ENCODE results near the gene DMGDH. TPM values are rescaled to one million over a fixed set of nuclear protein-coding genes. Genes with fewer than 3 reads are reported as not detected.

DMGDH gene
- total RNA-seq, 1 experiment from 2014 or later = not detected

DNA sequence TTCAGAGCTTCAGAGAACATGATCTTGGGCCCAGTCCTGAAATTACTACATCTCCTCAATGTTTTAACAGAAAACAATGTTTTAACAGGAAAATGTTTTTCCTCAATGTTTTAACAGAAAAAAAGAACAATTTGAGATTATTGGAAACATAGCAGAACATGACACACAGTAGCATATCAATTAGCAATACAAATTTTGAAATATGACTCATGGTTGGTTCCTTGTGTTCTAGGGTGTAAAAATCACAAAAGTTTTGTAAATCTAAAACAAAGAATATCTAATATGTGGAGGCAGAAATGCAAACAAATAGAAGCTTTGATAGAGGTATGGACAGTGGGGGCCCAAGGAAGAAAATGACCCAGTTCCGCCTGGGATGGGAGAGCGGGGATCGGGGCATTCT is 61.6 kb downstream of the DMGDH start:
- DNase-seq = no peak
- no peak overlapping the region for H3K56ac ChIP-seq (ENCODE audit: insufficient read length, low read depth, low read length)
- no peak overlapping the region for H3K4ac ChIP-seq (ENCODE audit: low read depth, low read length)
- H3K18ac ChIP-seq (ENCODE audit: insufficient read length, low read depth, low read length) = no peak overlapping the region
- H2BK12ac ChIP-seq (ENCODE audit: insufficient read length, low read depth, low read length) = no peak overlapping the region
- no peak overlapping the region for H2BK15ac ChIP-seq (ENCODE audit: low read depth, low read length)
- no peak overlapping the region for H2AFZ ChIP-seq (ENCODE audit: low read length)
- no peaks in the 10 kb centered on the region for H3K4me1 Mint-ChIP-seq
- TF ChIP-seq, protein P1, sequence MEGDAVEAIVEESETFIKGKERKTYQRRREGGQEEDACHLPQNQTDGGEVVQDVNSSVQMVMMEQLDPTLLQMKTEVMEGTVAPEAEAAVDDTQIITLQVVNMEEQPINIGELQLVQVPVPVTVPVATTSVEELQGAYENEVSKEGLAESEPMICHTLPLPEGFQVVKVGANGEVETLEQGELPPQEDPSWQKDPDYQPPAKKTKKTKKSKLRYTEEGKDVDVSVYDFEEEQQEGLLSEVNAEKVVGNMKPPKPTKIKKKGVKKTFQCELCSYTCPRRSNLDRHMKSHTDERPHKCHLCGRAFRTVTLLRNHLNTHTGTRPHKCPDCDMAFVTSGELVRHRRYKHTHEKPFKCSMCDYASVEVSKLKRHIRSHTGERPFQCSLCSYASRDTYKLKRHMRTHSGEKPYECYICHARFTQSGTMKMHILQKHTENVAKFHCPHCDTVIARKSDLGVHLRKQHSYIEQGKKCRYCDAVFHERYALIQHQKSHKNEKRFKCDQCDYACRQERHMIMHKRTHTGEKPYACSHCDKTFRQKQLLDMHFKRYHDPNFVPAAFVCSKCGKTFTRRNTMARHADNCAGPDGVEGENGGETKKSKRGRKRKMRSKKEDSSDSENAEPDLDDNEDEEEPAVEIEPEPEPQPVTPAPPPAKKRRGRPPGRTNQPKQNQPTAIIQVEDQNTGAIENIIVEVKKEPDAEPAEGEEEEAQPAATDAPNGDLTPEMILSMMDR (conservative IDR thresholded peaks at IDR 0.05) = no peak
- no peaks in the 10 kb centered on the region for H3K9me3 ChIP-seq (ENCODE audit: control insufficient read depth, low read depth, low read length)
- no peak overlapping the region for H3T11ph ChIP-seq (ENCODE audit: low read length)
- no peak overlapping the region for H4K8ac ChIP-seq (replicated peaks; ENCODE audit: insufficient read length, low read depth, low read length)
- H3K23ac ChIP-seq (ENCODE audit: insufficient read length, low read depth, low read length) = no peak overlapping the region
- no peak overlapping the region for H3K27ac Mint-ChIP-seq
- H3K14ac ChIP-seq (ENCODE audit: insufficient read depth, low read length) = no peak overlapping the region
- no peaks in the 10 kb centered on the region for H3K4me1 ChIP-seq (ENCODE audit: insufficient read depth, low read length)
- no peak overlapping the region for H3K9ac ChIP-seq (ENCODE audit: extremely low read depth, insufficient read length, low read length)
- peaks cover 1 to 2% of the 10 kb centered on the region in 2 experiments; a peak in 4 of 5 replicates for H3K9me3 Mint-ChIP-seq
- no peaks in the 10 kb centered on the region for H4K20me1 ChIP-seq (ENCODE audit: control insufficient read depth, insufficient read depth, insufficient read length)
- no peaks in the 10 kb centered on the region for H3K27me3 ChIP-seq (ENCODE audit: insufficient read depth, low read length)
- H3K36me3 Mint-ChIP-seq (ENCODE audit: insufficient read depth in 1 of 3, low read depth in 3 of 3) = peaks cover 0 to 2% (median 1%) of the 10 kb centered on the region in 3 experiments; a peak in 5 of 7 replicates
- no peak overlapping the region for H4K5ac ChIP-seq (ENCODE audit: insufficient read length, low read depth, low read length)
- no peak overlapping the region for H3K4me3 Mint-ChIP-seq
- no CpG with 5 or more reads among the region's 3 CpGs for WGBS (ENCODE audit: extremely low coverage, insufficient read length, low lambda C conversion rate)
- H3K27me3 Mint-ChIP-seq (ENCODE audit: low read depth) = no peaks in the 10 kb centered on the region; the same call in 1 of the 2 replicates
- H3K79me2 ChIP-seq (ENCODE audit: insufficient read depth, low read length) = no peaks in the 10 kb centered on the region
- no peak overlapping the region for H3K4me2 ChIP-seq (ENCODE audit: insufficient read depth, insufficient read length, low read length)
- no peak overlapping the region for H2AK5ac ChIP-seq (ENCODE audit: insufficient read length, low read length)
- H2BK120ac ChIP-seq (ENCODE audit: low read depth, low read length, poor library complexity, severe bottlenecking) = no peak overlapping the region
- H3K79me1 ChIP-seq (ENCODE audit: insufficient read depth, low read depth, low read length, poor library complexity, severe bottlenecking) = no peaks in the 10 kb centered on the region
- H2BK5ac ChIP-seq (ENCODE audit: insufficient read length, low read length) = no peak overlapping the region
- no peak overlapping the region for H2BK20ac ChIP-seq (ENCODE audit: low read depth, low read length, poor library complexity, severe bottlenecking)
- no peak overlapping the region for H3K27ac ChIP-seq (ENCODE audit: insufficient read length, low read depth, low read length)
- H4K91ac ChIP-seq (ENCODE audit: insufficient read length, low read depth, low read length) = no peak overlapping the region
- no peaks in the 10 kb centered on the region for H3K23me2 ChIP-seq (ENCODE audit: insufficient read length, low read depth, low read length, poor library complexity, severe bottlenecking)

Measured in H9 (cell line).